ENCODE data around the gene EXO5. TPM values are rescaled to one million over a fixed set of nuclear protein-coding genes. Genes with fewer than 3 reads are reported as not detected.

EXO5 gene
- total and polyA plus RNA-seq, 4 donors = 3.5 to 9.2 (median 5.4) TPM

GRCh38 chr1:40532062-40532389 lies 23.5 kb downstream of the EXO5 start:
- Histone ChIP-seq H3K27me3 (ENCODE audit: control insufficient read depth in 4 of 4, insufficient read depth in 4 of 4, low read length in 3 of 4) (no peaks in the 10 kb centered on the region), H3K27ac (ENCODE audit: low read depth in 1 of 2, low read length in 2 of 2) (peak overlapping the region; percentile 80 to 95), H3K9ac (ENCODE audit: low read depth in 1 of 2, low read length in 2 of 2) (peak overlapping the region; percentile 73 to 96), H3K4me1 (ENCODE audit: control insufficient read depth in 4 of 4, insufficient read depth in 4 of 4, low read length in 3 of 4) (peaks cover 1 to 26% (median 21%) of the 10 kb centered on the region in 4 donors), H3K36me3 (ENCODE audit: control insufficient read depth in 4 of 4, insufficient read depth in 3 of 4, low read depth in 1 of 4, low read length in 3 of 4) (peaks cover 0 to 4% (median 1%) of the 10 kb centered on the region in 4 donors), H3K9me3 (ENCODE audit: control insufficient read depth in 4 of 4, low read length in 3 of 4) (no peaks in the 10 kb centered on the region), H3K4me3 (ENCODE audit: low read depth in 1 of 3, low read length in 3 of 3) (peak overlapping the region; percentile 75 to 96 (median 87))
- no peak for TF ChIP-seq MAX (IDR thresholded peaks at IDR 0.05)
- no peak for TF ChIP-seq RAD21 (IDR thresholded peaks at IDR 0.05)
- no peak for TF ChIP-seq FOXA2 (IDR thresholded peaks at IDR 0.05)
- DNase-seq (ENCODE audit: low spot score) = no peak
- WGBS = 2% methylated on average over 3 of the region's 3 CpGs

DNA sequence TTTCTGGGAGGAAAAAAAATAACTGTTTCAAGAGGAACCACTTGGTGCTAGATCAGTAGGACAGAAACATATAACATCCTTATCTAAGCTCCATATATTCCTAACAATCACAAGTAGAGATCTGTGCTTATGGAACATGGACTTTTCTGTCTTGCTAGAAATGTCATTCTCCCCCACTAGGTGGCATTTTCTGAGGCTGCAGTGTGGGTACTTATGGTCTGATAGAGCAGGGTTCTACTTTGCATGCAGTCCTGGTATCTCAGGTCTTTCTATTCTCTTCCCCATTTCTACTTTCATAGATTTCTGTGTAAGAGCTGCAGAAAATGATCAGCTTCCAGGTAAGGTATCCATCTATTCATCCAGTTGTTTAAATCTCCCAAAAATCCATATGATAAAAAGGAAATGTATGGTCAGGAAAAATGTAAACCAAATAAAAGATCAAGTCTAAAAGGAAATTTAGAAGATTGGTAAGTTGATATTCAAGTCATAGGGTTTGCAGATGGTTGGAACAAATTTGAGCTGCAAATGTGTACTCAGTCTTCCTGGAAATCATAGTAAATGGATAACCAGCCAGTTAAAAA lies 24.4 kb downstream of the EXO5 start:
- Histone ChIP-seq H3K4me3 (ENCODE audit: low read depth in 1 of 3, low read length in 3 of 3) (peak overlapping the region in 2 of 3 donors; percentile 75 to 96), H3K27me3 (ENCODE audit: control insufficient read depth in 4 of 4, insufficient read depth in 4 of 4, low read length in 3 of 4) (no peaks in the 10 kb centered on the region), H3K9ac (ENCODE audit: low read depth in 1 of 2, low read length in 2 of 2) (peak overlapping the region; percentile 73 to 96)

More for the DNA sequence above, 24.4 kb downstream of the EXO5 start:
- Histone ChIP-seq H3K9me3 (ENCODE audit: control insufficient read depth in 4 of 4, low read length in 3 of 4) (no peaks in the 10 kb centered on the region), H3K27ac (ENCODE audit: low read depth in 1 of 2, low read length in 2 of 2) (peak overlapping the region; percentile 22 to 95), H3K4me1 (ENCODE audit: control insufficient read depth in 4 of 4, insufficient read depth in 4 of 4, low read length in 3 of 4) (peaks cover 1 to 26% (median 21%) of the 10 kb centered on the region in 4 donors), H3K36me3 (ENCODE audit: control insufficient read depth in 4 of 4, insufficient read depth in 3 of 4, low read depth in 1 of 4, low read length in 3 of 4) (peaks cover 0 to 4% (median 2%) of the 10 kb centered on the region in 4 donors)
- peak in 1 of 2 donors; percentile 36 for TF ChIP-seq JUND (IDR thresholded peaks at IDR 0.05)
- TF ChIP-seq, protein P1, sequence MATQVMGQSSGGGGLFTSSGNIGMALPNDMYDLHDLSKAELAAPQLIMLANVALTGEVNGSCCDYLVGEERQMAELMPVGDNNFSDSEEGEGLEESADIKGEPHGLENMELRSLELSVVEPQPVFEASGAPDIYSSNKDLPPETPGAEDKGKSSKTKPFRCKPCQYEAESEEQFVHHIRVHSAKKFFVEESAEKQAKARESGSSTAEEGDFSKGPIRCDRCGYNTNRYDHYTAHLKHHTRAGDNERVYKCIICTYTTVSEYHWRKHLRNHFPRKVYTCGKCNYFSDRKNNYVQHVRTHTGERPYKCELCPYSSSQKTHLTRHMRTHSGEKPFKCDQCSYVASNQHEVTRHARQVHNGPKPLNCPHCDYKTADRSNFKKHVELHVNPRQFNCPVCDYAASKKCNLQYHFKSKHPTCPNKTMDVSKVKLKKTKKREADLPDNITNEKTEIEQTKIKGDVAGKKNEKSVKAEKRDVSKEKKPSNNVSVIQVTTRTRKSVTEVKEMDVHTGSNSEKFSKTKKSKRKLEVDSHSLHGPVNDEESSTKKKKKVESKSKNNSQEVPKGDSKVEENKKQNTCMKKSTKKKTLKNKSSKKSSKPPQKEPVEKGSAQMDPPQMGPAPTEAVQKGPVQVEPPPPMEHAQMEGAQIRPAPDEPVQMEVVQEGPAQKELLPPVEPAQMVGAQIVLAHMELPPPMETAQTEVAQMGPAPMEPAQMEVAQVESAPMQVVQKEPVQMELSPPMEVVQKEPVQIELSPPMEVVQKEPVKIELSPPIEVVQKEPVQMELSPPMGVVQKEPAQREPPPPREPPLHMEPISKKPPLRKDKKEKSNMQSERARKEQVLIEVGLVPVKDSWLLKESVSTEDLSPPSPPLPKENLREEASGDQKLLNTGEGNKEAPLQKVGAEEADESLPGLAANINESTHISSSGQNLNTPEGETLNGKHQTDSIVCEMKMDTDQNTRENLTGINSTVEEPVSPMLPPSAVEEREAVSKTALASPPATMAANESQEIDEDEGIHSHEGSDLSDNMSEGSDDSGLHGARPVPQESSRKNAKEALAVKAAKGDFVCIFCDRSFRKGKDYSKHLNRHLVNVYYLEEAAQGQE (IDR thresholded peaks at IDR 0.05) = no peak
- TF ChIP-seq RXRA (IDR thresholded peaks at IDR 0.05) = no peak
- peak; percentile 57 to 70 for TF ChIP-seq RAD21 (IDR thresholded peaks at IDR 0.05)
- TF ChIP-seq SP1 (IDR thresholded peaks at IDR 0.05) = peak; percentile 13
- TF ChIP-seq CTCF (IDR thresholded peaks at IDR 0.05; ENCODE audit: low read depth, low read length, missing input control) = peak; percentile 54
- DNase-seq (ENCODE audit: low spot score) = no peak

All from liver (tissue), 9 donors.